Pancreas (tissue), 10 donors: ENCODE data around the gene MYO1A. TPM values are rescaled to one million over a fixed set of nuclear protein-coding genes. Genes with fewer than 3 reads are reported as not detected.

Experiments used
- ATAC-seq, 4 donors: fragments of 200-7000 bp; cut with Tn5 transposase; one replicate each; pipeline versions ENCODE4 v1.8.0 to v1.9.1; 2020; ENCODE audit warnings: mild to moderate bottlenecking in 4 of 4, moderate library complexity in 4 of 4
- DNase-seq, 6 donors: peaks; one replicate each; pipeline ENCODE4 v3.0.0-alpha.2; 2020
- FAIRE-seq: peaks from 2 replicates; lab custom pipeline; 2012; peaks lifted over from hg19 to GRCh38; lab: Jason Lieb, UNC
- H3K27ac ChIP-seq, 4 donors: fragments of 200-600 bp; sonication (generic); 1 replicate in 3 of 4; 2 replicates in 1 of 4; pipeline versions ENCODE4 v1.5.0 to v1.8.0; 2020
- H3K27me3 ChIP-seq, 4 donors: fragments of 200-600 bp; one replicate each; pipeline ENCODE4 v1.8.0; 2021
- H3K36me3 ChIP-seq, 3 donors: fragments of 200-600 bp; sonication (generic) in 1 of 3; one replicate each; pipeline versions ENCODE4 v1.5.0 to v1.8.0; 2020 to 2021
- H3K4me1 ChIP-seq, 3 donors: fragments of 200-600 bp; one replicate each; pipeline ENCODE4 v1.8.0; 2021
- H3K4me3 ChIP-seq, 4 donors: fragments of 200-600 bp; sonication (generic) in 2 of 4; one replicate each; pipeline versions ENCODE4 v1.5.0 to v1.8.0; 2020 to 2021
- H3K9me3 ChIP-seq, 4 donors: fragments of 200-600 bp; one replicate each; pipeline ENCODE4 v1.8.0; 2021
- CTCF ChIP-seq, 4 donors: fragments of 200-600 bp; sonication (generic) in 3 of 4; IDR thresholded peaks; one replicate each; pipeline versions ENCODE4 v1.5.0 to v1.8.0; 2021; ENCODE audit warnings: antibody characterized with exemption in 4 of 4
- WGBS, 2 donors: extraction: QIAGEN DNeasy Blood & Tissue Kit; methylation state at CpG; one replicate each; pipeline ENCODE4 v1.1.7; 2013; 5-methylcytosine and 5-hydroxymethylcytosine counted together
- intact Hi-C, 3 donors: fragments of 100-400 bp; cut with DNase I; formaldehyde crosslinking; loops; one replicate each; pipeline versions ENCODE4 v1.11.1 to v1.14.2; 2022
- polyA plus RNA-seq, 2 donors: library from polyadenylated mRNA; stranded (reverse); fragments of 200-250 nt; gene quantifications; one replicate each; pipeline ENCODE4 v1.2.3, GENCODE V29; 2013
- total RNA-seq, 6 donors: library from RNA; stranded (reverse); fragmentation: NEBNext Ultra II Directional in 4 of 6; extraction: Animal tissue kit (Norgen Biotek cat#: 25700) in 4 of 6; gene quantifications; one replicate each; pipeline versions ENCODE4 v1.2.1 to v1.2.4, GENCODE V29; 2021 to 2023
- donor health status: healthy with polysubstance abuse.
- donor health status: DM: no; HTN: no; CAD: no; lungs with moderate emphysema.
- donor health status: DM: no; HTN: no; CAD: no.
- donor health status: control.
- donor health status: control.
- donor health status: Bipolar disorder and iron deficiency.
- donor health status: DM: yes; HTN: yes; CAD: no.
- donor health status: DM: no; HTN: no; CAD: no.
- donor health status: DM: no; HTN: no; CAD: no.
- donor health status: DM: yes; HTN: yes; CAD: no.

The MYO1A gene
- total and polyA plus RNA-seq, 8 donors = 0.15 to 0.65 (median 0.47) TPM; not detected in 1

GRCh38 chr12:57069523-57069922 is 19.6 kb upstream of the MYO1A start:
- H3K9me3 ChIP-seq = no peaks in the 10 kb centered on the region
- ATAC-seq = peak; percentile 96 to 100 (median 99)
- 30 to 37% methylated on average over 3 of the region's 3 CpGs for WGBS, 2 donors
- H3K36me3 ChIP-seq = no peaks in the 10 kb centered on the region
- TF ChIP-seq CTCF (IDR thresholded peaks at IDR 0.05) = peak; percentile 74 to 86 (median 79)
- intact Hi-C loops = loop anchor here in 1 of 3 donors (5.0 to 10.0 kb wide), 2 partner anchors 43 to 105 kb away; partner anchors contain the start of gene STAT6
- peak; percentile 63 for FAIRE-seq
- peak in 2 of 6 donors; percentile 56 to 71 for DNase-seq
- no peak overlapping the region for H3K4me3 ChIP-seq
- H3K27ac ChIP-seq = peak overlapping the region in 1 of 4 donors; percentile 30
- peaks cover 0 to 3% (median 0%) of the 10 kb centered on the region in 3 donors for H3K4me1 ChIP-seq
- no peaks in the 10 kb centered on the region for H3K27me3 ChIP-seq

- Histone ChIP-seq H3K27ac (no peak overlapping the region), H3K4me3 (no peak overlapping the region), H3K9me3 (no peaks in the 10 kb centered on the region), H3K36me3 (no peaks in the 10 kb centered on the region), H3K27me3 (no peaks in the 10 kb centered on the region), H3K4me1 (peaks cover 0 to 3% (median 0%) of the 10 kb centered on the region in 3 donors)
- intact Hi-C loops = loop anchor here in 1 of 3 donors (5.0 to 10.0 kb wide), 2 partner anchors 46 to 109 kb away; partner anchors contain the start of gene STAT6
- ATAC-seq = no peak
- no peak for FAIRE-seq
- no peak for DNase-seq
- TF ChIP-seq CTCF (IDR thresholded peaks at IDR 0.05) = no peak
- WGBS, 2 donors = 86 to 91% methylated on average over 2 of the region's 2 CpGs
Observed at GRCh38 chr12:57066245-57066644, 16.3 kb upstream of the MYO1A start.

GRCh38 chr12:57063991-57064685 is 14.2 kb upstream of the MYO1A start:
- no peaks in the 10 kb centered on the region for H3K9me3 ChIP-seq
- 76 to 83% methylated on average over 5 of the region's 5 CpGs for WGBS, 2 donors
- H3K27ac ChIP-seq = no peak overlapping the region
- TF ChIP-seq CTCF (IDR thresholded peaks at IDR 0.05) = no peak
- H3K4me3 ChIP-seq = no peak overlapping the region
- peaks cover 0 to 5% (median 3%) of the 10 kb centered on the region in 3 donors for H3K36me3 ChIP-seq
- no peaks in the 10 kb centered on the region for H3K27me3 ChIP-seq
- DNase-seq = no peak
- FAIRE-seq = no peak
- peak in 1 of 4 donors; percentile 45 for ATAC-seq
- intact Hi-C loops = loop anchor here in 1 of 3 donors (10.0 kb wide), 1 partner anchor 111 kb away; no protein-coding TSS in a partner anchor
- no peaks in the 10 kb centered on the region for H3K4me1 ChIP-seq

- no peak for DNase-seq
- intact Hi-C loops = no loop called here
Observed at GRCh38 chr12:57058454-57058853, 8.5 kb upstream of the MYO1A start.

More at GRCh38 chr12:57058454-57058853, 8.5 kb upstream of the MYO1A start:
- Histone ChIP-seq H3K4me3 (no peak overlapping the region), H3K27ac (no peak overlapping the region), H3K27me3 (no peaks in the 10 kb centered on the region), H3K4me1 (no peaks in the 10 kb centered on the region), H3K9me3 (no peaks in the 10 kb centered on the region), H3K36me3 (peaks cover 0 to 5% (median 3%) of the 10 kb centered on the region in 3 donors)
- FAIRE-seq = no peak
- no peak for TF ChIP-seq CTCF (IDR thresholded peaks at IDR 0.05)
- WGBS, 2 donors = 94 to 97% methylated on average over 1 of the region's 1 CpG
- no peak for ATAC-seq
